H4 (cell line): Measurements from ENCODE around the gene ZC3H12A. TPM values are rescaled to one million over a fixed set of nuclear protein-coding genes. Genes with fewer than 3 reads are reported as not detected.

ENCODE experiments used
- DNase-seq: peaks from one replicate; pipeline ENCODE4 v3.0.0-alpha.2; 2015; ENCODE audit warnings: low spot score
- total RNA-seq: library from RNA; depleted of rRNA; stranded (reverse); fragments of >200 nt; shearing (Covaris generic); gene quantifications from 2 replicates; pipeline ENCODE4 v1.2.3, GENCODE V29; 2014; rRNA removed

ZC3H12A gene
- total RNA-seq, result 2.9 TPM in 2 replicates

DNA sequence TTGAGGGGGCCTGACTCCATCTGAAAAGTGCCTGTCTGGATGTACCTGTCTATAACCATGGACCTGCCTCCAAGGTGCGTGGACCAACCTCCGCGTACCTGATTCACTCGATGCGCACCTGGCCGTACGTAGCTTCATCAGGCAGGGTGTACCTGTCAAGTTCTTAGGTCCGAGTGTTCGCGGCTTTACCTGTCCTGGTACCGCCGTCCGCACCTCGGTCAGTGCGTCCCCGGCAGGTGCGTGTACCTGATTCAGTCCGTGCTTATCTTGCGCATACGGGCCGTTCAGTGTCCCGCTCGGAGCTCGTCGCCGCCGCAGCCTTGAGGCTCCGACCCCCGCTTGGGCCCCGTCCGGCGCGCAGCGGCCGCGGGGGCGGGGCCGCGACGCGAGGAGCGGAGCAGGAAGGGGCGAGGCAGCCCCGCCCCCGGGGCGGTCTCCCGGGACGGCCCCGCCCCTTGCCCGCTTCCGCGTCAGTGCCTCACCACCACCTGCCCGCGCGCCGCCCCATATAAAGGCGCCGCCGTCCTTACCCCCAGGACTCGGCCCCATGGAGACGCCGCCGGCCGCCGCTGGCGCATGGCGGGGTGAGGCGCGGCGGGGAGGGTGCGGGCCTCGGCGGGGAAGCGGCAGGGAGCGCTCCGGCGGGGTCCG lies at the start of gene ZC3H12A:
ZC3H12A (plus strand) TSS at position 535 of the 651 bp plus-strand sequence. CDS start 917 bp downstream, outside the sequence.
- DNase-seq, result peak; percentile 72

GRCh38 chr1:37425221-37425620 lies 49.2 kb upstream of the ZC3H12A start:
- no peak for DNase-seq

DNA sequence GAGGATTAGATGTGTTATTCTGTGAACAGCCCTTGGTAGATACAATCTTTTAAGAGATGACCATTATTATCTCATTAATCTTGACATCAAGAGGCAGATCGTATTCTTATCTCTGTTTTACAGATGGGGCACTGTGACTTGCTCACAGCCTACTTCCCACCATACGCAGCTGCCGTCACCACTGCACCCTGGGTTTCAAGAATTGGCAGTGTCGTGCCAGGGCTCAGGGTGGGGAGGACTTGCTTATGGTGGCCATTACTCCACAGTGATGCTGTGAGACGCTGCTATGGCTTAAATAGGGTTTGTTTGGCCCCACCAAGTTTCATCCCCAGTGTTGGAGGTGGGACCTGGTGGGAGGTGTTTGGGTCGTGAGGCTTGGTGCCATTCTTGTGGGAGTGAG lies 45.4 kb upstream of the ZC3H12A start:
- DNase-seq, result no peak

DNA sequence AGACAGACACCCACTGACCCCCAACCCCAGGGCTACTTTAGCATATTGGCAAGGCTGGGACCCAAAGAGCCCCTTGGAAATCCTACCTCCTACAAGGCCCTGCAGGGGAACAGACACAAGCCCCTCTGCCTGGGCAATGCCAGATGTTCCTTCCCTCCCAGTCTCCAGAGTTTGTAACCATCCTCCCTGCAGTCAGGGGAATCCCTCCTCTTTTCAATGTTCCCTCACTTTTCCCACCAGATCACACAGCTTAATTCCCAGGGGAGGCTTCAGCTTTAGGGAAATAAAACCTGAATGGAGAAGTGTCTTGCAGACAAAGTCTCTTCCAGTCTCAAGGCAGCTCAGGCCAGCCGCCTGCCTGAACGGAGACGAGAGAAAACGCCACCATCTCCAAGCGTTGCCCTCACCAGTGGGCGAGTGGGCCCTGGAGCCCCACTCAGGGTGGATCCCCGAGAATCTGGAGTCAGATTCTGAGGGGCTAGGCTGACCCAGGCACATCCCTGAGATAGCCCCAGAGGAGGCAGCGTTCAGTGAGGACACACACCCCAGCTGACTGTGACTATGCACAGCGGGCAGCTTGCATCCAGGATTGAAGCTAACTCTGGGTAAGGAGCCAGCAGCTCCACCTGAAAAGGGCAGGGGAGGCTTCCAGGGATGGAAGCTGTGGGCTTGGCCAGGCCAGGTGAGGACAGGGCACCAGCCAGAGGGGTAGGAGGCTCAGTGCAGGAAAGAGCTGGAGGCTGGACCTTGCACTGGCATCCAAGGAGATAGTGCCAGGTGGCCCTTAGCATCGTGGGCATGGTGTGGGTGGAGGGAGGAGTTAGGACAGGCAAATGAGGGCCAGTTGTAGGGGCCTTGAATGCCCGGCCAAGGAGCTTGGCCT lies 44.0 kb upstream of the ZC3H12A start:
- DNase-seq, result no peak

DNA sequence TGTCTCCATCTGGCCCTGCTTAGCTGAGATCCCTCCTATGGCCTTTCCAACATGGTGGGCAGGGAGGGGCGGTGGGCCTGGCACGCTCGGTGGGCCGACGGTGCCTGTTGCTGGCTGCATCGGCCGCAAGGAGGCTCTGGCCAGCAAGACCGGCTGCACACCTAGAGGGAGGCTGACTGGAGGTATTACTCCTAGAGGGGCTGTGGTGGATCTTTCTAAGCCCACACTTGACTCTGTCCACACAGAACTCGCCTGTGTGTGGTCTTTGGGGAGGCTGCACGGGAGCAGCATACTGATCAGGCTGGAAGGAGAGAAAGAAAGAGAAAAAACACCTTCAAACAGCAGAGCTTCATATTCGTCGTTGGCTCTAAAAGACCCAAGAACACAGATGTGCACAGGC lies 41.7 kb upstream of the ZC3H12A start:
- DNase-seq, result no peak

DNA sequence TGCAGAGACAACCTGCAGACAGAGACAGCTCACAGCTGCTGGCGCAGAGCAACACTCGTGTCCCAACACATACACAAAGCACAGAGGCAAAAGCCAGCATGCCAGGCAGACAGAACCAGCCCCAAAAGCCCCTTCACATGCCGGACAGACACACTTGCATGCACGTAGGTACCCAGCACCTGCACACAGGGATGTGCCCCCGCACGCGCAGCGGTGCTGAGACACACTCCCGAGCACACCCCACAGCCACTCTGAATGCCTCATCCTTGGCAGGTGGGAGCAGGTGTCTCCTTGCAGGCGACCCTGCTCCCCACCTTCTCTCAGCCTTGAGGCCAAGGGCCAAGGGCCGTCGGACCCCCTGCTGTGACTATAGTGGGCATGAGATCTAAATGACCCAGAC lies 41.2 kb upstream of the ZC3H12A start:
- no peak for DNase-seq

GRCh38 chr1:37434292-37435225 lies 39.8 kb upstream of the ZC3H12A start:
- DNase-seq, result peak; percentile 41

- no peak for DNase-seq
Measured at GRCh38 chr1:37437087-37437486, 37.3 kb upstream of the ZC3H12A start.

GRCh38 chr1:37438037-37438868 lies 36.1 kb upstream of the ZC3H12A start:
- DNase-seq, result no peak

- DNase-seq, result no peak
Measured at GRCh38 chr1:37438869-37439343, 35.5 kb upstream of the ZC3H12A start.

DNA sequence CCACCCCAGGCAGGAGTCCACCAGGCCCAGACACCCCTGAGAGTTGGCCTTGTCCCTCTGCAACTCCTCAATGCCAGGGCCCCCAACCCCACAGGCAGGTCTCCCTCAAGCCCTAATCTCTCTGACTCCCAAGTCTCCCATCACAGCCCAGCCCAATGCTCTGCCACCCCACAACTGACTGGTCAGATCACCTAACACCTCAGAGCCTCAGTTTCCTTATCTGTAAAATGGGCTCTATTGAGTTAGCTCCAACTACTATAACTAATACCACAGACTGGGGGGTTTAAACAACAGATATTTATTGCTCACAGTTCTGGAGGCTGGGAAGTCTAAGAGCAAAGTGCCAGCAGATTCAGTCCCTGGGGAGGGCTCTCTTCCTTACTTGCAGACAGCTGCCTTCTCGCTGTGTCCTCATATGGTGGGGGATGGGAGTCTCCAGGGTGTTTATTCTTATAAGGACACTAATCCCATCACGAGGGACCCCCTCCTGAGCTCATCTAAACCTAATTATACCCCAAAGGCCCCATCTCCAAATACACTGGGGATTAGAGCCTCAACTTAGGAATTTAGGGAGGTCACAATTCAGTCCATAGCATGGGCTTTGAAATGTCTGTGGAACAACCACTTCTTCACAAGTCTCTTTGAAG lies 34.9 kb upstream of the ZC3H12A start:
- no peak for DNase-seq

DNA sequence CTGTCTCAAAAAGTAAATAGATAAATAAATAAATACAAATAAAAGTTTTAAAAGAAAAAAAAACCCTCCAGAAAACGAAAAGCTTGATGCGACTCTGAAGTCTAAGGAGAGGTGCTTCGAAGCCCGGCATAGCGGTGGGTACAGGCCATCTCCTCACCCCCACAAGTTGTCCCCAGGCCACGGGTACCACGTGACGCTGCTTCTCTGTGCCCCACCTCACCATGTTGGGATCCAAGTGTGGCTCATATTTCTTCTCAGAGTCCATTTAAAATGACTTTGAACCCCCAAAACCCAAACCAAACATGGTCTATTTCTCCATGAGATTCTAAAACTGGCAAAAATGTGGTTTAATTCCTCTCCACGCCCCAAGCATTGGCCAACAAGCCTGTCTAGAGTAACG lies 32.9 kb upstream of the ZC3H12A start:
- DNase-seq, result no peak

DNA sequence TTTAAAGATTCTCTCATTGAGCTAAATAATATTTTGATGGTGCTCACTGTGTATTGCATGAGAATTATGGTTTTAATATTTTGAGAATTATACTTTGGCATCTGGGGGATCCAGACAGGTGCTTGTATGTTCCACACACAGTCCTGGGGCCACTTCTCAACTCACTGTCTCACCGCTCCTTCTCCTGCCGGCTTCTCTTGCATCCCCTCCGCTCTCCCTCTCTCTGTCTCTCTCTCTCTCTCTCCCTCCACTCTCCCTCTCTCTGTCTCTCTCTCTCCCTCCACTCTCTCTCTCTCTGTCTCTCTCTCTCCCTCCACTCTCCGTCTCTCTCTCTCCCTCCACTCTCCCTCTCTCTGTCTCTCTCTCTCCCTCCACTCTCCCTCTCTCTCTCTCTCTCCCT lies 32.2 kb upstream of the ZC3H12A start:
- DNase-seq, result no peak

- no peak for DNase-seq
Measured at GRCh38 chr1:37442644-37443043, 31.7 kb upstream of the ZC3H12A start.

GRCh38 chr1:37446874-37447273 lies 27.5 kb upstream of the ZC3H12A start:
- no peak for DNase-seq

GRCh38 chr1:37448185-37448584 lies 26.2 kb upstream of the ZC3H12A start:
- no peak for DNase-seq

DNA sequence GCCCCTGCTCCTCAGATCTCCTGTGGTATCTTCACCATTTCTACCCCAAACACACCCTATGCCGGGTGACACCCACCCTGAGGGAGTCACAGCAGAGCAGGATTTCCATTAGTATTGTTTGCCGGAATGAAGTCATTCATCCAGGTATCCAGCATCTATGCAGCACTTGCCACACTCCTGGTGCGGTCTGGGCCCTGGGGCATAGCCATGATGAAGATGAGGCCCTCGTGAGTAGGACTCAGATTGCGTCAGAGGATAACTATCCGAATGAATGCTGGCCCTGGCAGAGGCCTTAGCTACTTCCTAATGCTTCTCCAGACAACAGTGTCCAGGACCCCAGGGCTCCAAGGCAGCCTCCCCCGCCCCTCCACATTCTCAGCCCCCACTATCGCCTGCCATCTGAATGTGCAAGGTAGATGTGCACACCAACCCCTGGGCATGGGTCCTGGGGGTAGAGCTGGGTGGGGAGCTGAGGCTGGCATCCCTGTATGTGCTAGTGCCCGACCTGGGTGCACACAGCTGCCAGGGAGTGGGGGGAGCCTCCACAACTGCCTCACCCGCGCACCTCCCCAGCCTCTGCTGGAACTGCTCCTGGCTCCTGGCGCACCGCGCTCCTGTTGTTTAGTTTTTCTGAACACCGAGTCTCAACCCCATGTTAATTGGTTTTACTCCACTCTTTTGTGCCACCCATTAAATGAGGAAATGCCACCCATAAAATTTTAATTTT lies 25.5 kb upstream of the ZC3H12A start:
- DNase-seq, result no peak

- no peak for DNase-seq
Measured at GRCh38 chr1:37449936-37450335, 24.4 kb upstream of the ZC3H12A start.

DNA sequence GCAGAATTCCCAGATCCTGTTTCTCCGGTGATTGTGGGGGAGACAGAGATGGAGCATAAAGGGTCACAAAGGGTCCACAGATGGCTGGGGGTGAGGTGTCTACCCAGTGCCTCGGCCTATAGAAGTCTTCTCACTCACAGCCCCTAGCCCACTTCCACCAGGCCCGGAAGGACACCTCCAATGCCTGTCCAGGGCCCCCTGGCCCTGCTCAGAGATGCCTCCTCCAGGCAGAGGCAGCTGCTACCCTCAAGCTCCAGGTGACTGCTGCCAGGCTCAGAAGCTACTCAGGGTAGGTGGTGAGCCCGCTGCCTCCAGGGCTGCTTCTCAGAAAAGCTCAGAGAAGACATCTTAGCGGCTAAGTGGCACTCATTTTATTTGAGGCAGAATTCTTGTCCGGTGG lies 22.0 kb upstream of the ZC3H12A start:
- no peak for DNase-seq

GRCh38 chr1:37453647-37454046 lies 20.7 kb upstream of the ZC3H12A start:
- no peak for DNase-seq
